Frontal cortex (tissue), 4 donors: ENCODE measurements around the gene GRIA2. TPM values are rescaled to one million over a fixed set of nuclear protein-coding genes. Genes with fewer than 3 reads are reported as not detected.
"Not testable (repeated sequence)": the region's sequence is repeated elsewhere in the genome, so short reads cannot be mapped to it uniquely, and the experiment has no call there.

Source experiments
- DNase-seq, 2 donors: peaks; one replicate each; pipeline ENCODE4 v3.0.0; 2012; ENCODE audit warnings: low spot score in 2 of 2
- FAIRE-seq: peaks from 2 replicates; lab custom pipeline; 2012; peaks lifted over from hg19 to GRCh38; lab: Jason Lieb, UNC
- total RNA-seq: library from RNA; depleted of rRNA; stranded (reverse); fragments of >200 nt; gene quantifications from one replicate; pipeline ENCODE4 v1.2.3, GENCODE V29; 2014
- donor health status: control.
- donor health status: control.
- donor health status: control.

Gene GRIA2
- total RNA-seq: 339 TPM

GRCh38 chr4:157220371-157220881 lies at the start of gene GRIA2:
Gene GRIA2 (plus strand): TSS chr4:157220728. CDS start chr4:157221043, 315 bp downstream.
- FAIRE-seq: no peak

GRCh38 chr4:157172011-157172410 lies 48.5 kb upstream of the GRIA2 start:
- FAIRE-seq (no peak), DNase-seq (no peak)

More at GRCh38 chr4:157220371-157220881, at the start of gene GRIA2:
- DNase-seq: peak; percentile 66 to 72

- DNase-seq, FAIRE-seq: not testable (repeated sequence)
Measured at GRCh38 chr4:157180268-157180667, 40.3 kb upstream of the GRIA2 start.

GRCh38 chr4:157184300-157184699 lies 36.2 kb upstream of the GRIA2 start:
- FAIRE-seq: no peak
- no peak for DNase-seq

GRCh38 chr4:157185363-157185762 lies 35.2 kb upstream of the GRIA2 start:
- no peak for DNase-seq
- no peak for FAIRE-seq

GRCh38 chr4:157195374-157195773 lies 25.2 kb upstream of the GRIA2 start:
- FAIRE-seq: no peak

GRCh38 chr4:157196046-157196445 lies 24.5 kb upstream of the GRIA2 start:
- DNase-seq: no peak
- FAIRE-seq: no peak

More at GRCh38 chr4:157195374-157195773, 25.2 kb upstream of the GRIA2 start:
- DNase-seq: no peak

DNA sequence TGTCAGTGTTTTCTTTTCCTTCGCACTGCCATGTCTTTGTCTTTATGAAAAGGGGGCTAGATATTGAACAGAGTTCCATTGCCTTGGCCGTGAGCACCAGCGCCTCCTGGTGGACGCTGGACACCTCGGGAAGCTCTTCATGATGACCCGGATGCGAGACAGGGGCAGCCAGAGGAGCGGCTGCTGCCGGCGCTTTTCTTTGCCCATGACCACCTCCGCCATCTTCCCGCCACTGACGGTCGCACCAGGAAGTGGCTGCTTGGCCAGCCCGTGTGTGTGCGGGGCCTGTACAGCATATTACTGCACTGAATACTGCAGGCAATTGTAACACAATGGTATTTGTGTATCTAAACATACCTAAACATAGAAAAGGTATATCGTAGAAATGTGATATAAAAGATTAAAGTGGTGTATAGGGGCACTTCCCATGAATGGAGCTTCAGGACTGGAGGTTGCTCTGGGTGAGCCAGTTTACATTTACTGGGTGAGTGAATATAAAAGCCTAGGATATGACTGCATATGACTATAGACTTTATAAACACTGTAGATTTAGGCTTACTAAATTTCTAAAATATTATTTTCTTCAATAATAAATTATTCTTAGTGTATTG lies 15.8 kb upstream of the GRIA2 start:
- DNase-seq: no peak
- FAIRE-seq: no peak

DNA sequence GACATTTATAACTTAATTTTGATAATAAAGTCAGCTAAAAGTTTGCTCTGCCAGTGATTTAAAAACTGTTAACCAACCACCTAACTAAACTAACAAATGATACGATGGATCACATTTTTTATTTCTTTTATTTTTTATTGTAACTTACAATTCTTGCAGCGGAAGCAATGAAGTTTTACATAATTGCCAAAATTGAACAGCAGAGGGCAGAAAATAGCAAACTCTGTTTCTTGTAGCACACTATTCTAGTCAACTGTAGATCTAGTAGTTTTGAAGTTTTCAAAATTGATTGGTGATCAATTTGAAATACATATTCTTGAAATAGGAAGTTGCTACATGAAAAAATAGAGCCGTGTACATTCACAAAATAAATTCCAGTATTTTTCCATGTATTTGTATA lies 2.8 kb upstream of the GRIA2 start:
- peak; percentile 90 for FAIRE-seq
- DNase-seq: no peak

DNA sequence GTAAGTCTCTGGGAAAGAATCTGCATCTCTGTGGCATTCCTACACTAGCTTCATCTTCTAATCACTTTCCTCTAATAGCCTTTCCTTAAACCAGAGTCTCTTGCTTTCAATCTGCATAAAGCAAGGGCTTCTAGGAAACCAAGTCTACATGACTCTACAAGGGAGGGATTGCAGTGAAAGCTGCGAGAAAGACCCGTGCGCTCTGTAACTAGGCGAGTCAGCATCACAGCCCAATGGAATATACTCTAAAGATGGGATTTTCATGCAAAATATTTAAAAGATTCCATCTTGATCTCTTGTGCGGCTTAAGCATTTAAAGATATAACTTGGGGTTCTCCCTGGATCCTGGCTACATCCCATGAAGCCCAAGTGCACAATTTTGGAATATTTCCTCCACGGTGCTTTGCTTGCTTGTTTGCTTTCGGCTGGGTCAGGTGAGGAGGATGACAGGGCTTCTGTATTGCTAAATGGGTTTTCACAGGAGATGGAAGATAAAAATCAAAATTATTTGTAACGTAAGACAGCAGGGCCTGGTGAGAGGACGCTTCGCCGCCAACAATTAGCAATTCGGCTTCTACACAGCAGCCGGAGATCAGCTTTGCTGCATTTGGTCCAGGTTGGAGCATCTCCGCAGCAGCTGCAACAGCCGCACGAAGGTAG lies 687 bp upstream of the GRIA2 start:
- DNase-seq: no peak

DNA sequence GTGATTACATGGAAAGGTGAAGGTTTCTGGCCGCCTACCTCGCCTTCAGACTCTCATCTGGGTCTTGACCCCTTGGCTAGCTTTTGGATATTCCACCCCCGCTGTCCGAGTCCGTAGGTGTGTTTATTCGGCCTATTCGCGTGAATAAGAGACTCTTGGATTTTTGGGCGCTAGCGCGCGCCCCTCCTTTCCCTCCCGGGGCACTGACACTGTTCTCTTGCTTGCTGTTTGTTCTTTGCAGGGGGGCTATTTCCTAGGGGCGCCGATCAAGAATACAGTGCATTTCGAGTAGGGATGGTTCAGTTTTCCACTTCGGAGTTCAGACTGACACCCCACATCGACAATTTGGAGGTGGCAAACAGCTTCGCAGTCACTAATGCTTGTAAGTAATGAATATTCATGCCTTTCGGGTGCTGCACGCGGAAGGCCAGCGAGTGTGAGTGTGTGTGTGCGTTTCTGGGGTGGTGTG lies 932 bp downstream of the GRIA2 start:
- peak in 1 of 2 donors; percentile 39 for DNase-seq
- FAIRE-seq: no peak

More for the DNA sequence above, 687 bp upstream of the GRIA2 start:
- FAIRE-seq: no peak

- DNase-seq (peak; percentile 46 to 51), FAIRE-seq (no peak)
Measured at GRCh38 chr4:157221895-157222770, 1.6 kb downstream of the GRIA2 start.

GRCh38 chr4:157222771-157223160 lies 2.2 kb downstream of the GRIA2 start:
- FAIRE-seq: no peak
- peak in 1 of 2 donors; percentile 38 for DNase-seq

- FAIRE-seq (peak; percentile 26), DNase-seq (no peak)
Measured at GRCh38 chr4:157223456-157223855, 2.9 kb downstream of the GRIA2 start.

DNA sequence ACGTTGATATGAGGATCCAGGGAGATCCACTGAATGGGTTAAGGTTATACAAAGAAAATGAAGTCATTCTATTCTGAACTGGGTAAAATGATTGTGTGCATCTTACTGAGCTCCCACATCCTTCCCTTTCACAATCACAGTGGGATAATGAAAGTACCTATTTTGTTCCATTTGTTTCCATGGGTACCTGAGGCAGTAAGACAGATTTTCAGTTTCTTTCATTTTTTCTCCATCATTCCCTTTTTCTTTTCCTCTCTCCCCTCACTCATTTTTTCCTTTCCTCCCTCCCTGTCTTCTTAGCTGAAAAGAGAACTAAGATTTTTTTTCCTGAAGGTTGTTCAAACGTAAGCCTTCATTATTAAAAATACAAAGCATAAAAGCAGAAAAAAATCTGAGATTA lies 4.6 kb downstream of the GRIA2 start:
- DNase-seq (no peak), FAIRE-seq (no peak)

- FAIRE-seq (peak; percentile 94), DNase-seq (no peak)
Measured at GRCh38 chr4:157226035-157226434, 5.5 kb downstream of the GRIA2 start.

- FAIRE-seq (no peak), DNase-seq (no peak)
Measured at GRCh38 chr4:157226601-157227000, 6.1 kb downstream of the GRIA2 start.

GRCh38 chr4:157231525-157231924 lies 11.0 kb downstream of the GRIA2 start:
- DNase-seq (no peak), FAIRE-seq (peak; percentile 95)

DNA sequence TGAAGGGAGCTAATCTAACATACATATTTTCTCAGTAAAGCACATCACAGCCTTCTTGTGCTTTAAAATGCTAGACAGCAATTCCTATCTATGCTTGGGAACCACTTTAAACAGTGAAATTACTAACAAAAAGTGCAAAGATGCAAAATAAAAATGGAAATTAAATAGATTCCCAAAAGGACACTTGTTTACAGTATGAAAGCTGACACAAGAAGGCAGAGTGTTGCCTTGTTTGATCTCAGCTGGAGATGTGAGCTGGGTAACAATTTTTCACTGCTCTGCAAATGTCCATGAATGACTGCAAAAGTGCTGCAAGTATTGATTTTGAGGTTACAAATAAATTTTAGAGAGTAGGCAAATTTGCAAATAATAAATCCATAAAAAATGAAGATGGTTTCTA lies 22.3 kb downstream of the GRIA2 start:
- FAIRE-seq: no peak

GRCh38 chr4:157244348-157244747 lies 23.8 kb downstream of the GRIA2 start:
- no peak for FAIRE-seq
- DNase-seq: no peak

More for the DNA sequence above, 22.3 kb downstream of the GRIA2 start:
- no peak for DNase-seq
